ENCODE data around the gene RGL1.
"Not testable (repeated sequence)": the region's sequence is repeated elsewhere in the genome, so short reads cannot be mapped to it uniquely, and the experiment has no call there.

RGL1 gene

GRCh38 chr1:183804916-183805841 is at the start of gene RGL1:
Gene RGL1 (plus strand): TSS chr1:183805120. CDS start chr1:183805298, 178 bp downstream.
- in situ Hi-C loops (cut with MboI; ENCODE audit: low sequenced_read_pairs) = no loop called here

GRCh38 chr1:183756326-183756725 is 48.6 kb upstream of the RGL1 start:
- in situ Hi-C loops (cut with MboI; ENCODE audit: low sequenced_read_pairs) = no loop called here

- in situ Hi-C loops (cut with MboI; ENCODE audit: low sequenced_read_pairs) = no loop called here
These were observed 47.9 kb upstream of the RGL1 start for GRCh38 chr1:183757061-183757460.

GRCh38 chr1:183758913-183759312 is 46.0 kb upstream of the RGL1 start:
- in situ Hi-C loops (cut with MboI; ENCODE audit: low sequenced_read_pairs) = no loop called here

GRCh38 chr1:183760661-183761060 is 44.3 kb upstream of the RGL1 start:
- in situ Hi-C loops (cut with MboI; ENCODE audit: low sequenced_read_pairs) = no loop called here

GRCh38 chr1:183761871-183762270 is 43.0 kb upstream of the RGL1 start:
- in situ Hi-C loops (cut with MboI; ENCODE audit: low sequenced_read_pairs) = no loop called here

GRCh38 chr1:183762856-183763255 is 42.1 kb upstream of the RGL1 start:
- in situ Hi-C loops (cut with MboI; ENCODE audit: low sequenced_read_pairs) = not testable (repeated sequence)

- in situ Hi-C loops (cut with MboI; ENCODE audit: low sequenced_read_pairs) = no loop called here
These were observed 39.9 kb upstream of the RGL1 start for GRCh38 chr1:183764981-183765380.

GRCh38 chr1:183769956-183770815 is 34.7 kb upstream of the RGL1 start:
- in situ Hi-C loops (cut with MboI; ENCODE audit: low sequenced_read_pairs) = no loop called here

- in situ Hi-C loops (cut with MboI; ENCODE audit: low sequenced_read_pairs) = no loop called here
These were observed 34.1 kb upstream of the RGL1 start for GRCh38 chr1:183770816-183771128.

- in situ Hi-C loops (cut with MboI; ENCODE audit: low sequenced_read_pairs) = no loop called here
These were observed 31.2 kb upstream of the RGL1 start for GRCh38 chr1:183773482-183774274.

- in situ Hi-C loops (cut with MboI; ENCODE audit: low sequenced_read_pairs) = no loop called here
These were observed 30.0 kb upstream of the RGL1 start for GRCh38 chr1:183774938-183775337.

- in situ Hi-C loops (cut with MboI; ENCODE audit: low sequenced_read_pairs) = no loop called here
These were observed 28.2 kb upstream of the RGL1 start for GRCh38 chr1:183776731-183777130.

- in situ Hi-C loops (cut with MboI; ENCODE audit: low sequenced_read_pairs) = no loop called here
These were observed 27.6 kb upstream of the RGL1 start for GRCh38 chr1:183777328-183777727.

GRCh38 chr1:183778045-183778444 is 26.9 kb upstream of the RGL1 start:
- in situ Hi-C loops (cut with MboI; ENCODE audit: low sequenced_read_pairs) = no loop called here

GRCh38 chr1:183778568-183779433 is 26.1 kb upstream of the RGL1 start:
- in situ Hi-C loops (cut with MboI; ENCODE audit: low sequenced_read_pairs) = no loop called here

GRCh38 chr1:183780159-183780558 is 24.8 kb upstream of the RGL1 start:
- in situ Hi-C loops (cut with MboI; ENCODE audit: low sequenced_read_pairs) = no loop called here

- in situ Hi-C loops (cut with MboI; ENCODE audit: low sequenced_read_pairs) = no loop called here
These were observed 24.2 kb upstream of the RGL1 start for GRCh38 chr1:183780757-183781156.

GRCh38 chr1:183783342-183783741 is 21.6 kb upstream of the RGL1 start:
- in situ Hi-C loops (cut with MboI; ENCODE audit: low sequenced_read_pairs) = no loop called here

Measured in hTERT RPE-1 (cell line).